AG09319 (cell line): ENCODE data around the gene KRTAP2-4.

Experiments used
- DNase-seq: peaks from one replicate; pipeline ENCODE4 v3.0.0-alpha.2; 2010; ENCODE audit warnings: low read depth; ENCODE audit errors: extremely low read depth
- CTCF ChIP-seq: IDR thresholded peaks from 2 replicates; pipeline ENCODE4 v1.5.1; 2011; ENCODE audit warnings: low read depth, mild to moderate bottlenecking, inconsistent platforms, low read length, moderate library complexity

KRTAP2-4 gene

GRCh38 chr17:41020336-41020735 lies 45.3 kb downstream of the KRTAP2-4 start:
- no peak for TF ChIP-seq CTCF
- DNase-seq = no peak

- TF ChIP-seq CTCF = no peak
- DNase-seq = no peak
Measured at GRCh38 chr17:41019415-41019814, 46.3 kb downstream of the KRTAP2-4 start.

- DNase-seq = no peak
- TF ChIP-seq CTCF = no peak
Measured at GRCh38 chr17:41018541-41018940, 47.1 kb downstream of the KRTAP2-4 start.

- no peak for DNase-seq
- TF ChIP-seq CTCF = no peak
Measured at GRCh38 chr17:41016578-41017215, 49.0 kb downstream of the KRTAP2-4 start.

- no peak for DNase-seq
- TF ChIP-seq CTCF = no peak
Measured at GRCh38 chr17:41015454-41015853, 50.2 kb downstream of the KRTAP2-4 start.
